ENCODE data around the gene GMIP. TPM values are rescaled to one million over a fixed set of nuclear protein-coding genes. Genes with fewer than 3 reads are reported as not detected.

The GMIP gene
- total RNA-seq, 4 donors from 2014 or later: 10.1 to 14.4 (median 13.4) TPM

DNA sequence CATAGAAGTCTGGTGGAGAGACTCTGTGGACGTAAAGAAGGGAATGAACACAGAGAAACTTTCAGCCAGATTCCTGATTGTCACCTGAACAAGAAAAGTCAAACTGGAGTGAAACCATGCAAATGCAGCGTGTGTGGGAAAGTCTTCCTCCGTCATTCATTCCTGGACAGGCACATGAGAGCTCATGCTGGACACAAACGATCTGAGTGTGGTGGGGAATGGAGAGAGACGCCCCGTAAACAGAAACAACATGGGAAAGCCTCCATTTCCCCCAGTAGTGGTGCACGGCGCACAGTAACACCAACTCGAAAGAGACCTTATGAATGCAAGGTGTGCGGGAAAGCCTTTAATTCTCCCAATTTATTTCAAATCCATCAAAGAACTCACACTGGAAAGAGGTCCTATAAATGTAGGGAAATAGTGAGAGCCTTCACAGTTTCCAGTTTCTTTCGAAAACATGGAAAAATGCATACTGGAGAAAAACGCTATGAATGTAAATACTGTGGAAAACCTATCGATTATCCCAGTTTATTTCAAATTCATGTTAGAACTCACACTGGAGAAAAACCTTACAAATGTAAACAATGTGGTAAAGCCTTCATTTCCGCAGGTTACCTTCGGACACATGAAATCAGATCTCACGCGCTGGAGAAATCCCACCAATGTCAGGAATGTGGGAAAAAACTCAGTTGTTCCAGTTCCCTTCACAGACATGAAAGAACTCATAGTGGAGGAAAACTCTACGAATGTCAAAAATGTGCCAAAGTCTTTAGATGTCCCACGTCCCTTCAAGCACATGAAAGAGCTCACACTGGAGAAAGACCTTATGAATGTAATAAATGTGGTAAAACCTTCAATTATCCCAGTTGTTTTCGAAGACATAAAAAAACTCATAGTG, 36.0 kb upstream of the GMIP start:
- WGBS: 97% methylated on average over 20 of the region's 20 CpGs
- peaks cover 14% of the 10 kb centered on the region for H3K9me3 ChIP-seq
- no peak overlapping the region for H3K27ac ChIP-seq
- peaks cover 57% of the 10 kb centered on the region for H3K36me3 ChIP-seq
- TF ChIP-seq, protein P1, sequence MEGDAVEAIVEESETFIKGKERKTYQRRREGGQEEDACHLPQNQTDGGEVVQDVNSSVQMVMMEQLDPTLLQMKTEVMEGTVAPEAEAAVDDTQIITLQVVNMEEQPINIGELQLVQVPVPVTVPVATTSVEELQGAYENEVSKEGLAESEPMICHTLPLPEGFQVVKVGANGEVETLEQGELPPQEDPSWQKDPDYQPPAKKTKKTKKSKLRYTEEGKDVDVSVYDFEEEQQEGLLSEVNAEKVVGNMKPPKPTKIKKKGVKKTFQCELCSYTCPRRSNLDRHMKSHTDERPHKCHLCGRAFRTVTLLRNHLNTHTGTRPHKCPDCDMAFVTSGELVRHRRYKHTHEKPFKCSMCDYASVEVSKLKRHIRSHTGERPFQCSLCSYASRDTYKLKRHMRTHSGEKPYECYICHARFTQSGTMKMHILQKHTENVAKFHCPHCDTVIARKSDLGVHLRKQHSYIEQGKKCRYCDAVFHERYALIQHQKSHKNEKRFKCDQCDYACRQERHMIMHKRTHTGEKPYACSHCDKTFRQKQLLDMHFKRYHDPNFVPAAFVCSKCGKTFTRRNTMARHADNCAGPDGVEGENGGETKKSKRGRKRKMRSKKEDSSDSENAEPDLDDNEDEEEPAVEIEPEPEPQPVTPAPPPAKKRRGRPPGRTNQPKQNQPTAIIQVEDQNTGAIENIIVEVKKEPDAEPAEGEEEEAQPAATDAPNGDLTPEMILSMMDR (IDR thresholded peaks at IDR 0.05): no peak
- TF ChIP-seq POLR2AphosphoS5 (IDR thresholded peaks at IDR 0.05) (no peak), EP300 (IDR thresholded peaks at IDR 0.05) (no peak), POLR2A (IDR thresholded peaks at IDR 0.05) (no peak)
- no peaks in the 10 kb centered on the region for H3K27me3 ChIP-seq
- no peak overlapping the region for H3K4me3 ChIP-seq
- no peak for DNase-seq (ENCODE audit: low spot score in 2 of 2)
- no peaks in the 10 kb centered on the region for H3K4me1 ChIP-seq

DNA sequence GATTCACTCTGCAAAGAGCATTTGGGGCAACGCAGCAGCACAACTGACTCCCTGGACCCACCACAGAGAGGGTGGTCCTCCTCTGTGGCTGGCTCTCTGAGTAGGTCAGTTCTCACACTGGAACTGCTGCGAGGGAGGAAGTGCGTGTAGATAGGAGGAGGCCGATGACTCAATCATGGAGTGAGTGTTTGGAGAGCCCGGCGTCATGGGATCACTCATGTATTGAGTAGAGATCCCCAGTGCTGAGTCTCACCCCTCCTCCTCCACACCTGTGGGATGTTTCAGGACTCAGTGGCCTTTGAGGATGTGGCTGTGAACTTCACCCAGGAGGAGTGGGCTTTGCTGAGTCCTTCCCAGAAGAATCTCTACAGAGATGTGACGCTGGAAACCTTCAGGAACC, 34.1 kb upstream of the GMIP start:
- Histone ChIP-seq H3K9me3 (peaks cover 8% of the 10 kb centered on the region), H3K27me3 (no peaks in the 10 kb centered on the region), H3K27ac (no peak overlapping the region), H3K4me1 (no peaks in the 10 kb centered on the region), H3K4me3 (no peak overlapping the region), H3K36me3 (peaks cover 72% of the 10 kb centered on the region)
- TF ChIP-seq EP300 (IDR thresholded peaks at IDR 0.05) (no peak), POLR2A (IDR thresholded peaks at IDR 0.05) (no peak), POLR2AphosphoS5 (IDR thresholded peaks at IDR 0.05) (no peak)
- TF ChIP-seq, protein P1 (IDR thresholded peaks at IDR 0.05): no peak
- 95% methylated on average over 7 of the region's 7 CpGs for WGBS
- peak in 1 of 2 donors; percentile 28 for DNase-seq (ENCODE audit: low spot score in 2 of 2)

DNA sequence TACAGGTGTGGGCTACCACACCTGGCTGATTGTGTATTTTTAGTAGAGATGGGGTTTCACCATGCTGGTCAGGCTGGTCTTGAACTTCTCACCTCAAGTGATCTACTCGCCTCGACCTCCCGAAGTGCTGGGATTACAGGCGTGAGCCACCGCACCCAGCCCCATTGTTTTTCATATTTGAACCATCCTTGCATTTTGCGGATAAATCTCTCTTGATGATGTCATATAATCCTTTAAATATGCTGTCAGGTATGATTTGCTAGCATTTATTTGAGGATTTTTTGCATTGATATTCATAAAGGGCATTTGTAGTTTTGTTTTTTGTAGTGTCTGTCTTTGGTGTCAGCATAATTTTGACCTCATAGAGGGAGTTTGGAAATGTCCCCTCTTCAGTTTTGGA, 30.9 kb upstream of the GMIP start:
- Histone ChIP-seq H3K36me3 (peaks cover 58% of the 10 kb centered on the region), H3K4me3 (no peak overlapping the region), H3K9me3 (no peaks in the 10 kb centered on the region), H3K4me1 (peaks cover 12% of the 10 kb centered on the region), H3K27ac (no peak overlapping the region), H3K27me3 (no peaks in the 10 kb centered on the region)
- DNase-seq (ENCODE audit: low spot score in 2 of 2): peak in 1 of 2 donors; percentile 24
- no peak for TF ChIP-seq EP300 (IDR thresholded peaks at IDR 0.05)
- TF ChIP-seq, protein P1 (IDR thresholded peaks at IDR 0.05): no peak
- TF ChIP-seq POLR2A (IDR thresholded peaks at IDR 0.05): no peak
- TF ChIP-seq POLR2AphosphoS5 (IDR thresholded peaks at IDR 0.05): no peak
- WGBS: 95% methylated on average over 6 of the region's 6 CpGs

DNA sequence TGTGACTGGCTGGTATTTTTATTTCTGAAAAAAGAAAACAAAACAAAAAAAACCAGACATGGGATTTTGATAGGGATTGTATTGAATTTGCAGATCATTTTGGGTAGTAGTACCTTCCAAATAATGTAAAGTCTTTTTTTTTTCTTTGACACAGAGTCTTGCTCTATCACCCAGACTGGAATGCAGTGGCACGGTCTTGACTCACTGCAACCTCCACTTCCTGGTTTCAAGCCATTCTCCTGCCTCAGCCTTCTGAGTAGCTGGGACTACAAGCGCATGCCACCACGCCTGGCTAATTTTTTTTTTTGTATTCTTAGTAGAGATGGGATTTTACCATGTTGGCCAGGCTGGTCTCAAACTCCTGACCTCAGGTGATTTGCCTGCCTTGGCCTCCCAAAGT, 29.4 kb upstream of the GMIP start:
- Histone ChIP-seq H3K27me3 (no peaks in the 10 kb centered on the region), H3K9me3 (no peaks in the 10 kb centered on the region), H3K4me1 (peaks cover 19% of the 10 kb centered on the region), H3K27ac (no peak overlapping the region), H3K4me3 (no peak overlapping the region), H3K36me3 (peaks cover 43% of the 10 kb centered on the region)
- DNase-seq (ENCODE audit: low spot score in 2 of 2): no peak
- TF ChIP-seq POLR2A (IDR thresholded peaks at IDR 0.05) (no peak), POLR2AphosphoS5 (IDR thresholded peaks at IDR 0.05) (no peak), EP300 (IDR thresholded peaks at IDR 0.05) (no peak)
- TF ChIP-seq, protein P1 (IDR thresholded peaks at IDR 0.05): no peak
- 89% methylated on average over 3 of the region's 3 CpGs for WGBS

DNA sequence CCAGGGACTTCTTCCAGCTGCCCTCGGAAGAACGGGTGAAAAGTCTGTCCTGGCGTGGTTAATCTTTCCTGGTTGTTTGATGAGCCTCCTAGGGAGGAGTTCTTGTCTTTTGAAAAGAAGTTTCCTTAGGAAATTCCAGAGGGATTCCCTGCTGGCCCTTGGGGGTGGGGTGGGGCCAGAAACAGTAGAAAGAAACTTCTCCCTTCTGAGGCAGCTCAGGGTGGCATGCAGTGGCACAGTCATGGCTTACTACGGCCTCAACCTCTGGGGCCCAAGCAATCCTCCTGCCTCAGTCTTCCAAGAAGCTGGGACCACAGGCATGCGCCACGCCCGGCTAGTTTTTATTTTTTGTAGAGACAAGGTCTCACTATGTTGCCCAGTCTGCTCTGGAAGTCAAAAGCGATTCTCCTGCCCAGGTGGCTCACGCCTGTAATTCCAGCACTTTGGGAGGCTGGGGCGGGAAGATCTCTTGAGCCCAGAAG, 26.7 kb upstream of the GMIP start:
- Histone ChIP-seq H3K9me3 (no peaks in the 10 kb centered on the region), H3K4me3 (peak overlapping the region; percentile 76), H3K4me1 (peaks cover 19% of the 10 kb centered on the region), H3K27me3 (no peaks in the 10 kb centered on the region), H3K36me3 (peaks cover 24% of the 10 kb centered on the region), H3K27ac (no peak overlapping the region)
- TF ChIP-seq, protein P1 (IDR thresholded peaks at IDR 0.05): no peak
- TF ChIP-seq POLR2AphosphoS5 (IDR thresholded peaks at IDR 0.05): no peak
- TF ChIP-seq POLR2A (IDR thresholded peaks at IDR 0.05): no peak
- TF ChIP-seq EP300 (IDR thresholded peaks at IDR 0.05): no peak
- DNase-seq (ENCODE audit: low spot score in 2 of 2): no peak
- 68% methylated on average over 10 of the region's 10 CpGs for WGBS
